ENCODE results near the gene TMEM60.
"Not testable (repeated sequence)": the region's sequence is repeated elsewhere in the genome, so short reads cannot be mapped to it uniquely, and the experiment has no call there.

Gene TMEM60, protein sequence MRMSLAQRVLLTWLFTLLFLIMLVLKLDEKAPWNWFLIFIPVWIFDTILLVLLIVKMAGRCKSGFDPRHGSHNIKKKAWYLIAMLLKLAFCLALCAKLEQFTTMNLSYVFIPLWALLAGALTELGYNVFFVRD

DNA sequence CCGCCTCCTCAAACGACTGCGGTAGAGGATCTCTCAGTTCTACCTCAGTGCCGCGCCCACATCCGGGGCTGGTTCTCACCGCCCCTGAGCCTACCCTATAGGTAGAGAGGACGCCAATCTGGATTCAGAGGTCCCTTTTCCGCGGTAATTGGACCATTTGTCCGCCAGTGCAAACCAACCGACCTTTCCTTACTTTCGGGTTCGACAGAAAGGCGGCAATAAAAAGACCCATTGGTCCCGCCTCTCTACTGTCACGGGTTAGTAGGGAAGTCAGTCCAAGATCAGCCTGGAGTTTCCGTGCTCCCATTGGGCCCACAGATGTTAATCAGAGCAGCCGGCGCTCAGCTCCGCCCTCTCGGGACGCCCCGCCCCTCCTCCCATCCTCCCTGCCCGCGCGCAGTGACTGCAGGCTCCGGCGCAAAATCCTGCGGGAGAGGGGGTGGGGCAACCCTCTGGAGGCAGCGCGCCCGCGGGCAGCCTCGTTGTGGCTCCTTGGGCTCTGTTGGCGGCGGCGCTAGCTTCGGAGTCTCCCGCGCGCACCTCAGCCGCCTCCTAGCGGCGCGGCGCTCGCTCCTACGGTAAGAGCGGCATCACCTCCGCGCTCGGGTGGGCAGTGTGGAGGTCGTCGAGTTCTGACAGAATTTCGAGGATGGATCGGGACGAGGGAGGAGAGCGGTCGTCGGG is at the start of gene TMEM60, which contains the start of gene PHTF2:
Gene TMEM60, minus strand, starts transcription at position 41 of the 684 bp plus-strand sequence. CDS start 4,061 bp downstream, outside the sequence.
Gene PHTF2, plus strand, starts transcription at position 380 of the 684 bp plus-strand sequence.
- peak; percentile 98 for DNase-seq

- DNase-seq: no peak
Observed at GRCh38 chr7:77846317-77847092, 48.3 kb upstream of the TMEM60 start.

- DNase-seq: no peak
Observed at GRCh38 chr7:77843194-77843593, 45.0 kb upstream of the TMEM60 start.

- no peak for DNase-seq
Observed at GRCh38 chr7:77839919-77840318, 41.7 kb upstream of the TMEM60 start.

GRCh38 chr7:77838929-77839491 is 40.8 kb upstream of the TMEM60 start:
- no peak for DNase-seq

DNA sequence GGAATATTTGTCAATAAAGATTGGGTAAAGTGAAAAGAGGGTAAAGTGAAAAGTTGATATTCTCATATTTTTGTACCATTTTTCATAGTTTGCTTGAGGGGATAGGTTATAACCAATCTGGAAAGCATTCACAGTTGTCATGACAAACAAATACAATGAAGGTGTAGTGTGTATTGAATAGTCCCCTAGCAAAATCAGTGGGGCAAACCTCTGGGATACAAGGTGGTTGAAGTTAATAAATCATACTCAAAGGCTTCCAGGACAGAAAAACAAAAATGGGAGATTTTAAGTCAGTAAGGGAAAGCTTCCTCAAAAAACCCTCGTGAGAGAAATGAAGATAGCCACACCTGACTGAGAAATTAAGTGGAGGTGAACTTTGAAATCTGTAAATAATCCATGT is 39.7 kb upstream of the TMEM60 start:
- no peak for DNase-seq

DNA sequence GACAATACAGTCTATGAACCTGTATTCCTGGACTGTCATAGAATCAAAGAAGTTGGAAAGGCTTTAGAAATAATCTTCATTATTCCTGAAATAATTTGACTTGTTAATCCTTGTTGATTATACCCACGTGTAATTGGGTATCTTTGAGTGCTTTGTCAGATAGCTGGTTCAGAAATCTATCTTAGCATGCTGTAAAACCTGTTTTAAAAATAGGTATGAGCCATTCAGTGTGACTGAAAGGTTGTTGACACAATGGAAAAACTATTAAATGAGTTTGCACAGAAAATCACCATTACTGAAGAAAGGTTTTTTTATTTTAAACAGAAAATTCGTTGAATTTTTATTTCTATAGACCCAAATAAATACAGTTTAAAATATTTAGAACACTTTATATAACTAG is 39.0 kb upstream of the TMEM60 start:
- no peak for DNase-seq

DNA sequence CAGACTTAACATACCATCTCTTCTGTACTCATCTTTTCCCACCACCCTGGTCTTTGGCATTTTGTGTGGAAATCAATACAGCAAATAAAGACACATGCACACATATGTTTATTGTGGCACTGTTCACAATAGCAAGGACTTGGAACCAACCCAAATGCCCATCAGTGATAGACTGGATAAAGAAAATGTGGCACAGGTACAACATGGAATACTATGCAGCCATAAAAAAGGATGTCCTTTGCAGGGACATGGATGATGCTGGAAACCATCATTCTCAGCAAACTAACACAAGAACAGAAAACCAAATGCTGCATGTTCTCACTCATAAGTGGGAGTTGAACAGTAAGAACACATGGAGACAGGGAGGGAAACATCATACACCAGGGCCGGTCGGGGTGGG is 38.2 kb upstream of the TMEM60 start:
- not testable (repeated sequence) for DNase-seq

- no peak for DNase-seq
Observed at GRCh38 chr7:77833136-77833535, 34.9 kb upstream of the TMEM60 start.

DNA sequence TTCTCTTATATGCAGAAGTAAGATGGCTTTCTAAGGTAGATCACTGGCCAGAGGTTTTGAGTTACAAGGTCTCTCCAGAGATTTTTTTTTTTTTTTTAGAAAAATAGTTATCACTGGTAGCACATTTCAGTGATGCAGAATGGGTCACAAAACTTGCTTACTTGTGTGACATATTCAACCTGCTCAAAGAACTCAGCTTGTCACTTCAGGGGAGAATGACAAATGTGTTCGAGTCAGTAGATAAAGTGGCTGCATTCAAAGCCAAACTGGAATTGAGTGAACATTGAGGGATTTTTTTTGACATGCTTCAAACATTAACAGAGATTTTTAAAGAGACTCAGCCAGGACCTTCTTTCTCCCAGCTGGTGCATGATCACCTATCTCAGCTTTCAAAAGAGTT is 33.7 kb upstream of the TMEM60 start:
- DNase-seq: no peak

DNA sequence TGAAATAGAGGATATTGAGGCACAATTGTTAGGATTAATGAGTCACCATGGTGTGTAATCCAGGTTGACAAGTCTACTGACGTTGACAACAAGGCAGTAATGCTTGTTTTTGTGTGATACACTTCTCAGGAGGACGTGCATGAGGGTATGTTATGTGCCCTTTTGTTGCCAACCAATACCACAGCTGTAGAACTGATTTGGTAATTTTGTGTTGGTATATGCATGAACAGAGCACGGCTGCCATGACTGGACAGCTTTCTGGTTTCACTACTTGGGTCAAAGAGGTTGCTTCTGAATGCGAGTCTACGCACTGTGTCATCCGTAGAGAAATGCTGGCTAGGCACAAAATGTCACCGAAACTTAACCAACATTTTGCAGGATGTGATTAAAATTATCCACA is 33.2 kb upstream of the TMEM60 start:
- peak; percentile 71 for DNase-seq

DNA sequence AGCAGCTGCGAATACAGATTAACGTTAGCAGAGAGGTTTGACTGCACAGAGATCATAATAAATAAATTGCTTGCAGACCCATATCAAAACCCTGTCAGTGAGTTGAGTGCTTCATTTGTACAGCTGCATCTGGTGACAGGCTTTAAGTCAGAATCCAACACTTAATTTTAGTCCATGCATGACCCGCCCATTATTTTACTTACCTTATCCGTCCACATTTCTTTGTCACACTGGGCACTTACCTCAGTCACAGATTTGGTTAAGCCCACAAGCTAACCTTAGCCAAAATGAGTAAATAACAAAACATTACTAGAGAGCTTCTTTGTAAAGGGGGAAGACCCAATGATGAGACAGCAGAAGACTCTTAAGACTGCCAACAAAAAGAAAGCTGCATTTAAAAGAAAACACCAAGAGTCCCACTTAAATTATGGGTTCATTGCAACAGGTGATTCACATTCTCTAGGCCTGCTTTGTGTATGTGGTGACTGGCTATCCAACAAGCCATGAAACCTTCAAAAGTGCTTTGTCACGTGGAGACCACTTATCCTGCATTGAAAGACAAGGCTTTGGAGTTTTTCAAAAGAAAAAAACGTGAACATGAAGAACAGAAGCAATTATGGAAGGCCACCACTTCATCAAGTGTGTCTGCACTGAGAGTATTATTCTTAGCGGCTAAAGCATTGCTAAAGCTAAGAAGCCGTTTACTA is 32.6 kb upstream of the TMEM60 start:
- DNase-seq: no peak

DNA sequence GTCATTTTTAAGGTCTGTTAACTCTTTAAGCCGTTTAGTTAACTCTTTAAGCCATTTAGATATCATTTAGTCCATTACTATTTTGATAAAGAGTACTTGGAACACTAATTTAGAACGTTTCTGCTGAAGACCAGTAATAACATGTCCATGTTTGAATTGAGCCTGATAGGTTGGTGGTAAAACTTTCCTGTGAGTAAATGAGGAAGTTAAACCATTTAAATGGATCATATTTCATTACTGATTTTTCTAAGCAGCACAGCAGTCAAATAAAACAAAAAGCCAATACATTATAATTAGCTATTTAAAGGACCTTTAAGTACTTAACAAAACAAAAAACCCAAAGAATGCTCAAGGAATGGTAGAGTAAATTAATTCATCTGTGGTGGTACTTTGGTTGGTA is 29.8 kb upstream of the TMEM60 start:
- no peak for DNase-seq

- no peak for DNase-seq
Observed at GRCh38 chr7:77826300-77826699, 28.1 kb upstream of the TMEM60 start.

DNA sequence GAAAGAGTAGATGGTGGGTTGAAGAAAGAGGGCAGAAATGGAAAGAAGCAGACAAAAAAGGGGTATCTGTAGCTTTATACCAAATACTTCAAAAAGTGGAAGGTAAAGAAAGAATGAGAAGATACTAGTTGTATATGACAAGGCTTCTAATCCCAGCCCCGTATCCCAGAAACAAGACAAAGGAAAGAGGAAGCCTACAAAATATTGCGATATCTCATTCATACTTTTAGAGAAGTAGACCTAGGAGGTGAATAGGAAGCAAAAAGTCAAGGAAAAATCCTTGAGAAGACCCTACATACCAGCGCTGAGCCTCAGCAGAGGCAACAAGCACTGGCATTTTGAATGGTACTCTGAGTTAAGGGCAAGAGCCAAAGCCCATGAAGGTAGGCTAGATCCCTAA is 26.9 kb upstream of the TMEM60 start:
- DNase-seq: no peak

DNA sequence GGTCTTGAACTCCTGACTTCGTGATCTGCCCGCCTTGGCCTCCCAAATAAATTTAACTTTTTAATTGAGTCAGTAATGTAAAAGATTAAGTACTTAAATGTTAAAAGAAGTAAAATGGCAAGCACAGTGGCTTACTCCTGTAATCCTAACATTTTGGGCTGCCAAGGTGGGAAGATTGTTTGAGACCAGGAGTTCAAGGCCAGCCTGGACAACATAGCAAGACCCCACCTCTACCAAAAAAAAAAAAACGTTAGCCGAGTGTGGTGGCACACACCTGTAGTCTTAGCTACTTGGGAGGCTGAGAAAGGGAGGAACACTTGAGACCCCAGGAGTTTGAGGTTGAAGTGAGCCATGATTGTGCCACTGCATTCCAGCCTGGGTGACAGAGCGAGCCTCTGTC is 26.4 kb upstream of the TMEM60 start:
- no peak for DNase-seq

GRCh38 chr7:77823787-77824186 is 25.6 kb upstream of the TMEM60 start:
- DNase-seq: no peak

- DNase-seq: no peak
Observed at GRCh38 chr7:77822269-77822668, 24.0 kb upstream of the TMEM60 start.

DNA sequence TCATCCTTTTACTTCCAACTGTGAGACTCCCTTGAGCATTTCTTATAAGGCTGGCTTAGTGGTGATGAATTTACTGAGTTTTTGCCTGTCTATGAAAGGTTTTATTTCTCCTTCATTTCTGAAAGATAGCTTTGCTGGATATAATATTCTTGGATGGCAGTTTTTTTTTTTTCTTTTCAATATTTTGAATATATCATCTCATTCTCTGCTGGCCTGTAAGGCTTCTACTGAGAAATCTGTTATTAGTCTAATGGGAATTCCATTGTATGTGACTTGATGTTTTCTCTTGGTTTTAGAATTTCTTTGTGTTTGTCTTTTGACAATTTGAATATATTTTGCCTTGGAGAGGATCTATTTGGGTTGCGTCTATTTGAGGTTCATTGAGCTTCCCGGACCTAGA is 22.7 kb upstream of the TMEM60 start:
- no peak for DNase-seq

GRCh38 chr7:77819021-77819420 is 20.8 kb upstream of the TMEM60 start:
- DNase-seq: no peak

DNA sequence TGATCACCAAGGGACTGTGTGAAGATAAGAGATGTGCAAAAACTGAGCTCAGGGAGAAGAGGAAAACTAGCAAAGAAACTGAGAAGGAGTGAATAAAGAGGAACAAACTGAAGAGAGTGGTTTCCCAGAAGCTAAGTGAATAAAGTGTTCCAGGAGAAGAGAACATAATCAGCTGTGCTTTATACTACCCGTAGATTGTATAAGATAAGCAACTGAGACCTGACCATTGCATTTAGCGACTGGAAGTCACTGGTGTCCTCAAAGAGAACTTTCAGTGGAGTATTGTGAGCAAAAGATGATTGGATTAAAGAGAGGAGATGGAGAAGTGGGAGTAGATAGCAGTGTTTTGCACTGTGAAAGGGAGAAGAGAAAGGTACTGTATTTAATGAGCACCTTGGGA is 14.9 kb upstream of the TMEM60 start:
- no peak for DNase-seq

DNA sequence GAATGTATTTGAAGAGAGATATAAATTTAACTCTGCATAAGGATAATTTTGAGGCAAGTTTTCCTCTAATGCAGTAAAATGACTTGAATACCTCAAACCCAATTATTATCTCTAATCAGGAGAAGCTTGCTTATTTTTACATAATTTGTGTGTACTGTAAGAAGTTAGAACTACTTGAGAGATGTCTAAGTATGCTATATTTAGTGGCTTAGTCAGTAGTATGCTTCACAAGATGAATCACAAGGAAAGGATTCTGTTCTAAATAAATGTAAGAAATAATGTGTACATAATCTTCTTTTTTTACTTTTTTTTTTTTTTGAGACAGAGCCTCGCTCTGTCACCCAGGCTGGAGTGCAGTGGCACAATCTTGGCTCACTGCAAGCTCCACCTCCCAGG is 14.1 kb upstream of the TMEM60 start:
- no peak for DNase-seq
